ENCODE measurements around the gene KIRREL1. TPM values are rescaled to one million over a fixed set of nuclear protein-coding genes. Genes with fewer than 3 reads are reported as not detected.

KIRREL1 gene
- total RNA-seq, 1 experiment from 2014 or later = 30.5 TPM

- Histone ChIP-seq H3T11ph (ENCODE audit: low read length) (no peak overlapping the region), H3K79me1 (ENCODE audit: insufficient read depth, low read depth, low read length, poor library complexity, severe bottlenecking) (peaks cover 4% of the 10 kb centered on the region), H3K23ac (ENCODE audit: insufficient read length, low read depth, low read length) (no peak overlapping the region), H2BK12ac (ENCODE audit: insufficient read length, low read depth, low read length) (no peak overlapping the region), H2BK5ac (ENCODE audit: insufficient read length, low read length) (no peak overlapping the region), H4K20me1 (ENCODE audit: control insufficient read depth, insufficient read depth, insufficient read length) (no peaks in the 10 kb centered on the region), H4K8ac (replicated peaks; ENCODE audit: insufficient read length, low read depth, low read length) (no peak overlapping the region), H3K79me2 (ENCODE audit: insufficient read depth, low read length) (no peaks in the 10 kb centered on the region; the same call in 1 of the 2 replicates), H3K4me1 (ENCODE audit: insufficient read depth, low read length) (peaks cover 7% of the 10 kb centered on the region; the same call in 1 of the 2 replicates), H3K27ac (ENCODE audit: insufficient read length, low read depth, low read length) (no peak overlapping the region), H2BK120ac (ENCODE audit: low read depth, low read length, poor library complexity, severe bottlenecking) (no peak overlapping the region), H3K14ac (ENCODE audit: insufficient read depth, low read length) (no peak overlapping the region), H3K56ac (ENCODE audit: insufficient read length, low read depth, low read length) (no peak overlapping the region), H3K23me2 (ENCODE audit: insufficient read length, low read depth, low read length, poor library complexity, severe bottlenecking) (no peaks in the 10 kb centered on the region), H2AK5ac (ENCODE audit: insufficient read length, low read length) (no peak overlapping the region), H2AFZ (ENCODE audit: low read length) (no peak overlapping the region), H3K4me2 (ENCODE audit: insufficient read depth, insufficient read length, low read length) (no peak overlapping the region), H4K91ac (ENCODE audit: insufficient read length, low read depth, low read length) (no peak overlapping the region), H3K27me3 (ENCODE audit: insufficient read depth, low read length) (no peaks in the 10 kb centered on the region; the same call in 1 of the 2 replicates), H3K9me3 (ENCODE audit: control insufficient read depth, low read depth, low read length) (no peaks in the 10 kb centered on the region), H2BK15ac (ENCODE audit: low read depth, low read length) (no peak overlapping the region), H2BK20ac (ENCODE audit: low read depth, low read length, poor library complexity, severe bottlenecking) (no peak overlapping the region), H3K18ac (ENCODE audit: insufficient read length, low read depth, low read length) (no peak overlapping the region), H3K4ac (ENCODE audit: low read depth, low read length) (no peak overlapping the region), H3K9ac (ENCODE audit: extremely low read depth, insufficient read length, low read length) (no peak overlapping the region), H4K5ac (ENCODE audit: insufficient read length, low read depth, low read length) (no peak overlapping the region)
- no peaks in the 10 kb centered on the region for H3K27me3 Mint-ChIP-seq (ENCODE audit: low read depth)
- no CpG with 5 or more reads among the region's 3 CpGs for WGBS (ENCODE audit: extremely low coverage, insufficient read length, low lambda C conversion rate)
- no peak overlapping the region for H3K4me3 Mint-ChIP-seq
- no peak for TF ChIP-seq CTCF (conservative IDR thresholded peaks at IDR 0.05)
- peak overlapping the region in 1 of 3 experiments; percentile 20; a peak in 3 of 7 replicates for H3K27ac Mint-ChIP-seq
- no peak for DNase-seq
- H3K4me1 Mint-ChIP-seq = peaks cover 29 to 40% of the 10 kb centered on the region in 2 experiments
- no peaks in the 10 kb centered on the region for H3K9me3 Mint-ChIP-seq
- peaks cover 11 to 22% (median 16%) of the 10 kb centered on the region in 3 experiments for H3K36me3 Mint-ChIP-seq (ENCODE audit: insufficient read depth in 1 of 3, low read depth in 3 of 3)
Observed at GRCh38 chr1:158035014-158035413, 41.6 kb downstream of the KIRREL1 start.

All from H9 (cell line).